GM19468 (cell line): Measurements from ENCODE around the gene ZFP57.

ENCODE experiments used
- ATAC-seq: cut with Tn5 transposase; IDR thresholded peaks from one replicate; pipeline ENCODE4 v1.9.1; 2021; ENCODE audit warnings: mild to moderate bottlenecking, moderate library complexity, moderate number of reproducible peaks; ENCODE audit not compliant: unreplicated experiment; ENCODE audit errors: extremely low read depth

The ZFP57 gene

GRCh38 chr6:29656798-29657197 is 24.2 kb downstream of the ZFP57 start, which contains the start of gene MOG:
TSS of gene MOG (plus strand) at chr6:29657092. CDS start at chr6:29657210, 118 bp downstream.
- no peak for ATAC-seq

GRCh38 chr6:29656157-29656556 is 24.8 kb downstream of the ZFP57 start:
- ATAC-seq = no peak

- ATAC-seq = no peak
Measured at GRCh38 chr6:29655658-29656057, 25.3 kb downstream of the ZFP57 start.

- ATAC-seq = no peak
Measured at GRCh38 chr6:29653452-29654038, 27.4 kb downstream of the ZFP57 start.

GRCh38 chr6:29652198-29652584 is 28.8 kb downstream of the ZFP57 start:
- ATAC-seq = no peak

- ATAC-seq = no peak
Measured at GRCh38 chr6:29651413-29652197, 29.3 kb downstream of the ZFP57 start.

- ATAC-seq = peak; percentile 84
Measured at GRCh38 chr6:29649701-29650673, 31.0 kb downstream of the ZFP57 start.

GRCh38 chr6:29647927-29648642 is 32.9 kb downstream of the ZFP57 start:
- ATAC-seq = no peak

- no peak for ATAC-seq
Measured at GRCh38 chr6:29641430-29642148, 39.4 kb downstream of the ZFP57 start.

- ATAC-seq = no peak
Measured at GRCh38 chr6:29637247-29637646, 43.7 kb downstream of the ZFP57 start.

- no peak for ATAC-seq
Measured at GRCh38 chr6:29633534-29633905, 47.4 kb downstream of the ZFP57 start.

GRCh38 chr6:29632789-29633533 is 48.0 kb downstream of the ZFP57 start, which contains the start of gene GABBR1:
TSS of gene GABBR1 (minus strand) at chr6:29633183. CDS start at chr6:29632385, 798 bp downstream.
- ATAC-seq = no peak

GRCh38 chr6:29631860-29632731 is 48.9 kb downstream of the ZFP57 start:
- ATAC-seq = no peak

GRCh38 chr6:29631209-29631810 is 49.6 kb downstream of the ZFP57 start:
- no peak for ATAC-seq

GRCh38 chr6:29630315-29630714 is 50.6 kb downstream of the ZFP57 start:
- no peak for ATAC-seq

GRCh38 chr6:29629571-29629970 is 51.4 kb downstream of the ZFP57 start:
- no peak for ATAC-seq
